HG03095 (cell line): Measurements from ENCODE around the gene ARHGEF7.

ENCODE experiments used
- ATAC-seq: cut with Tn5 transposase; IDR thresholded peaks from one replicate; pipeline ENCODE4 v1.9.1; 2021; ENCODE audit warnings: moderate library complexity; ENCODE audit not compliant: unreplicated experiment

ARHGEF7 gene

DNA sequence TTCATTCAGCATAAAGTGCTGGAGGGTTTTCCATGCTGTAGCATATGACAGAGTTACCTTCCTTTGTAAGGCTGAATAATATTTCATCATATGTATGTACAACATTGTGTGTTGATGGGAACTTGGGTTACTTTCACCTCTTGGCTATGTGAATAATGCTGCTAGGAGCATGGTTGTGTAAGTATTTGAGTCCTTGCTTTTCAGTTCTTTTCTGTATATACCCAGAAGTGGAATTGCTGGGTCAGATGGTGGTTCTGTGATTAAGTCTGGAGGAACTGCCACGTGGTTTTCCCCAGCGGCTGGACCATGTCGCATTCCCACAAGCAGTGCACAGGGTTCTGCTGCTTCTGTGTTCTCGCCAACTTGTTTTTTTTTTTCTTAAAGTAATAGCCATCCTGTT is 104.2 kb downstream of the ARHGEF7 start:
- ATAC-seq, result no peak

DNA sequence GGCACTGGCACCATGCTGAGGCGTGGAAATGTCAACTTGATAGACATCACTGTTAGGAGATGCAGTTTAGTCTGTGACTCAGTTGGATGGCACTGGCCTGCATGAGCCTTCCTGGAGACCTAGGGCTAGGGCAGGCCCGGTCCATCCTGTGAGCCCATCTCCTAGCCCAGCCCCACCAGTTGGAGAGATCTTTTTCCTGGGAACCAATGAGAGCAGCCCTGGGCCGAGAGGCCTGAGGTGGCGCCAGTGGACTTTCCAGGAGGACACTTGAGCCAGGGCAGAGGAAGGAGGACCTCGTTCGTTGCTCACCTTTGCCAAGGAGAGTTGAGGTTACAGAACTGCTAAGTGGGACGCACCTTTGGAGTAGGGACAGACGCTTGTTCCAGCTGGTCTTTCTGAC is 104.8 kb downstream of the ARHGEF7 start:
- ATAC-seq, result no peak

DNA sequence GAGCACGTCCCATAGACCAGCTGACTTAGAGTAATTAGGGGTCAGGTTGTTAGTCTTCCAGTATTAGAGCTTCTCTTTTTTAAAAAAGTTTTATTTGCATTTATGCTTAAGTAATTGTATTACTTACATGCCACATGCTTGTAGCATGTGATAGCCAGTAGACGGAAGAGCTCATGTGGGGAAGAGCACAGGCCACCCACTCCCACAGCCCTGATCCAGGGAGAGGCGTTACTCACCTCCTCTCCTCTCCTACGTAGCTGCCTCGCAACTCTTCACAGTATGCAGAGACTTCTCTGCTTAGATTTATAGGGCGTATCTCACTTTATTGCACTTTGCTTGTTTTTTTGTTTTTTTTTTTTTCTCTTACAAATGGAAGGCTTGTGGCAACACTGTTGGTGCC is 110.1 kb downstream of the ARHGEF7 start:
- no peak for ATAC-seq

DNA sequence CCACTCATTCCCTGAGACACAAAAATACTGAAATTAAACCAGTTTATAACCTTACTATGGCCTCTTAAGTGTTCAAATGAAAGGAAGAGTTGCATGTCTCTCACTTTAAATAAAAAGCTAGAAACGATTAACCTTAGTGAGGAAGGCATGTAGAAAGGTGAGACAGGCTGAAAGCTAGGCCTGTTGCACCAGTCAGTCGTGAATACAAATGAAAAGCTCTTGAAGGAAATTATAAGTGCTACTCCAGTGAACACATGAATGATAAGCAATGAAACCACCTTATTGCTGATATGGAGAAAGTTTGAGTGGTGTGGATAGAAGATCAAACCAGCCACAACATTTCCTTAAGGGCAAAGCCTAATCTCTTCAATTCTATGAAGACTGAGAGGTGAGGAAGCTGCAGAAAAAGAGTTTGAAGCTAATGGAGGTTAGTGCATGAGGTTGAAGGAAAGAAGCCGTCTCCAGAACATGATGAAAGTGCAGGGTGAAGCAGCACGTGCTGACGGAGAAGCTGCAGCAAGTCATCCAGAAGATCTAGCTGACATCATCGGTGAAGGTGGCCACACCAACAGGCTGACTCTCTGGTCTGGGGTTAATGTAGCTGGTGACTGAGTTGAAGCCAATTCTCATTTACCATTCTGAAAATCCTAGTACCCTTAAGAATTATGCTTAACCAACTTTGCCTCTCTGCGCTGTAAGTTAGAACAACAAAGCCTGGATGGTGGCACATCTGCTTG is 110.9 kb downstream of the ARHGEF7 start:
- no peak for ATAC-seq

DNA sequence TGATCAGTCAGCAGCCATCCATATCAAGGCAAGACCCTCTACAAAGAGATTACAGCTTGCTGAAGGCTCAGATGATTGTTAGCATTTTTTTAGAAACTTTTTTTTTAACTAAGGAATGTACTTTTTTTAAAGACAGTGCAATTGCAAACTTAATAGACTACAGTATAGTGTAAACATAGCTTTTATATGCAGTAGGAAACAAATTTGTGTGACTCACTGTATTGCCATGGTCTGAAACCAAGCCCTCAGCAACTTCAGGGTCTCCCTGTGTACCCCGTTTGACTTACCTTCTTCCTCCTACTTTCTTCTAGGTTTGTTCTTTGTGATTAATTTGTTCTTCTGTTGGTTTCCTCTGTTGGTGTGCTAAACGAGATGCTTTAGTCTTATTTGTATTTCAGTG is 112.3 kb downstream of the ARHGEF7 start:
- no peak for ATAC-seq

DNA sequence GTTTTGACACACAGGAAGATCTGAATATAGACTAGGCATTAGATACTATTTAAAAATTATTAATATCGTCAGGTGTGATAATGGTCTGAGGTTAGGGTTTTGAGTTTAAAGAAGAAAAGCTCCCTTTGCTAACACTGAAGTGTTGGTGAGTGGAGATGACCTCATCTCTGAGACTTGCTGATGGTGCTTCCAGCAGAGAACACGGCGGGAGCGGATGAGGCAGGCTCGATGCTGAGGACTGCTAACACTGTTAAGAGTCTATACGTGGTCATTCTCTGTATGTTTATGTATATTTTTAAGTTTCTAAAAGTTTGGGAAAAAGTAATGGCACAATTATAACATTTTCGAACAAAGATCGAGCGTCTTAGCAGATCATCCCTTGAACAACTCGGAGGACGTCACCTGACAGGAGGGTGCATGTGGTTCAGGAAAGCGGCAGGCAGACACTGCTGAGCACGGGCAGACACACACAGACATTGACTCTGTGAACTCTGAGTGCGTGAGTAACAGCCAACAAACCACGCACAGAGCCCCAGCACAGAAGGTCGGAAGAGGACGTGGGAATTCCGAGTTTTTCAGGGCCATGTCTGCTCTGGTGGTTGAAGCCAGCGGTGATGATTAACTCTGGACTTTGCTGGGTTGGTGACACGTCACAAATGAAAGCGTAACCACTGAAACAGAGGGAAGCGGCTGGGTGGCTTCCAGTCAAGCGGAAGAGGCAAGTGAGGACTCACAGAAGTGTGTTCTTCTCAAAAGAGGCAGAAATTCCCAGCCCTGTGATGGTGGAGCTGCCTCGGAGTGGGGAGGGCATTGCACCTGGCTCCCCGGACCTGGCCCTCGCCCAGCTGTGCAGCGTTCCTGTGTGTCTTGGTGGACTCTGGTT is 113.4 kb downstream of the ARHGEF7 start:
- ATAC-seq, result no peak

DNA sequence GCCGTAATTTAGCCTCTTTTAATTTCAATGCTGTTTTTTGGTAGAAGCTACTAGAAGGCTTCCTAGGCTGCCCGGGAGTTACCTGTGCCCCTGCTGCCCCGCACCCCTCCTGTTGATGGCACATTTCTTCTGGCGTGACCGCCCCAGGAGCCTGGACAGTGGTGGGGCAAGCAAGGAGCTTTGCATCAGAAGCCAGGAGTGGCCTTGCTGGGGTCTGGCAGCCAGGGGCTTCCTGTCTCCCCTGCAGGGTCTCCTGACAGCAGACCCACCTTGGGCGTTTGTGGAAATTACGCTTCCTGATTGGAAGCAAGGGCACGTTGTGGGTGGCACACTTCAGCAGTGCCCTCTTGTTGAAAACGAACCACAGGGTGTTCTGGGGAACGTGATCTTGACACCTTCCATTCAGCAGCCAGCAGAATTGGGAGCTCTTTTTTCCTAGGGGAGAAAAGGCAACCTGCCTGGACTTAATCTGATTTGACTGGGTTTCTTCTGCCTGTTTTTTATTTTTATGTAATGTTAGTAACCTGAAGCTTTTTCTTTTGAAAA is 115.3 kb downstream of the ARHGEF7 start:
- no peak for ATAC-seq

DNA sequence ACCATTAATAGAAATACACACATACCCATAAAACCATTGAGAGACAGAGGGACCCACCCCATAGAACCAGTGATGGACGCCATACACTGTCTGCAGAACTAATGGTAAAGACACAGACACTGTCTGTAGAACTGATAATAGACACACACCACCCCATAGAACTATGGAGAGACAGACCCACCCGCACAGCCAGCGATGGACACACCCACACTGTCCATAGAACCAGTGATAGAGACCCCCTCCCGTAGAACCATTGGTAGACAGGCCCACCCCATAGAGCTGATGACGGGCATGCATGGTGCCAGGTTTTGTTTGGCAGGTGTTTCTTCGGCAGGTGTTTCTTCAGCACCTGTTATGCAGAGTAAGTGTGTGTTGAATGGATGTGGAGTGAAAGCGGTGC is 117.1 kb downstream of the ARHGEF7 start:
- ATAC-seq, result no peak

DNA sequence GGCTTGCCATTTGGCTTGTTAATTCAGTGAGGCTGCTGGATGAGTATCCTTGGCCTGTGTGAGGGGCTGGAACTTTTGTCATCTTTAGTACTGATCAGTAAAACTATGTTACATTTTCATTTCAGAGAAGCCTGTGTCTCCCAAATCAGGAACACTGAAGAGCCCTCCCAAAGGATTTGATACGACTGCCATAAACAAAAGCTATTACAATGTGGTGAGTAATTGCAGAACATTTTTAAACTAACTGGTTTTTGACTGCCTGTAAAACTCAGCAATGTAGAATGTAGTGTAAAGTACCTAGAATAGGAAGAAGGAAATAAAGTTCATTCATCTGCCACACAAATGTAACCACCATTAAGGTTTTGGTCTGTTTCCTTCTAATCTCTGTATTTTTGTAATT is 118.0 kb downstream of the ARHGEF7 start:
- no peak for ATAC-seq

DNA sequence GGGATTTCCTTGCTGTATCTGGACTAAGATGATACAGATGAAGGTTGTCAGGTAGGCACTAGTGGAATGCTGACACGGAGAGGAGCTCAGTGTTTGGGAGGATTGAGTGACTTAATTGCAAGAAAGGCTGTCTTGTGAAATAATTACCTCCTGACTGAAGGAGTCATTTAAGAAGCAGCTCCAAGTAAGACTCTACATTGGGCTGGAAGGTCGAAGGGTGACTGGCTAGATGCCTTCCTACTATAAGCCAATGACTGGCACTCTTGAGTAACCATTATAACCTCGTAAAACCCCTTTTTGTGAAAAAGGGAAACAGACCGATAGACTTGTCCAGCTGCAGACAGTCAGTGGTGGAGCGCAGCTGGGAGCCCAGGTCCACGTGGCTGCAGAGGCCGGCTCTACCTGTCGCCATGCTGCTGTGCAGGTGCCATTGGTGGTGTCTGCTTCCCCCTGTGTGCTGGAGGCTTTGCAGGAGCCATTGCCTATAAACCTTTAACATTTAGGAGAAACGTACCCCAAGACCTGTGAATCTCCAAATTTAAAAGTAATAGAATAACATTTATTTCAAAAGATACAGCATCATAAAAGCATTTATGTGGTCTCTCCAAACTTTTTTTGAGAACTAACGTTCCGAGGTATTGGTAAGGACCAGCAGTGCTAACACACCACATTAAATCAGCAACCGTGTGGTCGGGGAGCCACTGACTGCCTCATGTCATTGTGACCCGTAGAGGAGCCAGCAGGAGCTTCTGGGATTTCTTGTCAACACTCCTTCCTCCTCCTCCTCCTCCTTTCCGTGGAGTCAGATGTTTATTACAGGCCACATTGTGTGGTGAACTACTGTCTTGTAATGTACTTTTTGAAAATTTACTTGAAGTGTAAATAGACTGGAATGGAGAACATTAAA is 124.9 kb downstream of the ARHGEF7 start:
- ATAC-seq, result no peak

DNA sequence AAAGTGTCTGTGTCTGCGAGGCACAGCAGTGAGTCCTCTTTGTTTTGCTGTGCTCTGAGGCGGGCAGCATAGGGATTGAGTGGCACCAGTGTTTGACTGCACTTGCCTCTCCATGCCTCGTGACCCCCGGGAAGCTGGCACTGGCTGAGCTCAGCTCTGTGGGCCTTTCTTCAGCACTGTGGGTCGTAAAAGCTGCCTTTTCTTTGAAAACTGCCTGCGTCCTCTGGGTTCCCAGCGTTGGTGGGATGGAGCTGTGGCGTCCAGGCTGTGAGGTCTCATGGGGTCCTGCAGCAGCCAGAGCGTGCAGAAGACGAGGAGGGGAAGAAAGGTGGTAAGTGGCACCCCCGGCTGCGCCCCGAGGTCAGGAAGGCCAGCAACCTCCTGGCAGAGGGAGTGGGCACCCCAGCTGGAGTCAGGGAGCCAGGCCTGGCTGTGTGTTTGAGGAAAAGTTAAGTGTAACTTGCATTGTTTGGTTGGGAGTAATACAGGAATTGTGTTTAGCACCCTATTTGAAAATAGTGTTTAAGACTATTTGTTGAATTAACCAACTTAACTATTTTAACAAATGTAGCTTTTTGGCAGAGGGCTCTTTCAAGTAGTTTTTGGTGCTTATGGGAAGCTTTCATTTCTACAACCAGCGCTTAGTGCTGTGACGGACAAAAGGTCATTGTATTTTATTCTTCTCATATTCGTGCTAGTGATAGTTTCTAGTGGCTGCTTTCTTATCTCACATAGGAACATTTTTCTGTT is 126.1 kb downstream of the ARHGEF7 start:
- no peak for ATAC-seq

DNA sequence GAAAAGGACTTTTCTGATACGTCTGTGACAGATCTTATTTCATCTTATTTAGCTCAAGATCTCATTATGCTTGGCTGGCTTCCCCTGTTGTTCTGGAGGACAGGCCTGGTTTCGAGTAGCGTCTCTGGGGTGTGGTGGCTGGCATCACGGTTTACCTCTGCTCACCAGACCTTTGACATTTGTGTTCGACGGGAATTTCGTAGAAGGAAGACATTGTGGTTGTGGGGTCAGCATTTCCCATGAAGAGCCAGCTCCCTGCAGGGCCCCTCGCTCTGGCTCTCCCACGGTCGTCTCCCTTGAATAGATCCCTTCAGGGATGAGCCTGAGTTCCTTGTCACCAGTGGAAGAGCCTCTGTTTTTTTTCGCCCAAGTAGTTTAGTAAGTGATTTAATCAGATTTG is 126.8 kb downstream of the ARHGEF7 start:
- ATAC-seq, result no peak

DNA sequence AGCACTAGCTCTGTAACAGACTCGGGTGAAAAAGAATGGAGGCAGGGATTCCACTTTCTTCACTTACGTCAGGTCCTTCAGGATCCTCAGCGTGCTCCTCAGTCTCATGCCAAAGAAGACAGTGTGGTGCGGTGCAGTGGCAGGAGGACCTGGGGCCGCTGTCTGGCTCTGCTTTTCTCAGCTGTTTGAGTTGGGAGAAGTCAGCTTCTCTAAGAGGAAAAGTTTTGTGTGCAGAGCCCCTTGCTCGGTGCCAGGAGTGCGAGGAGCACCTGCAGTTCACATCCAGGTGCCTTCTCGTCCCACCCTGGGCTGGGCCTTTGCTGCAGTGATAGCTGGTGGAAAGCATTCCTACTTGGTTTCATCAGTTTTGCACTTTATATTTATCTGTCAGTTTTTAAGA is 127.5 kb downstream of the ARHGEF7 start:
- ATAC-seq, result no peak

DNA sequence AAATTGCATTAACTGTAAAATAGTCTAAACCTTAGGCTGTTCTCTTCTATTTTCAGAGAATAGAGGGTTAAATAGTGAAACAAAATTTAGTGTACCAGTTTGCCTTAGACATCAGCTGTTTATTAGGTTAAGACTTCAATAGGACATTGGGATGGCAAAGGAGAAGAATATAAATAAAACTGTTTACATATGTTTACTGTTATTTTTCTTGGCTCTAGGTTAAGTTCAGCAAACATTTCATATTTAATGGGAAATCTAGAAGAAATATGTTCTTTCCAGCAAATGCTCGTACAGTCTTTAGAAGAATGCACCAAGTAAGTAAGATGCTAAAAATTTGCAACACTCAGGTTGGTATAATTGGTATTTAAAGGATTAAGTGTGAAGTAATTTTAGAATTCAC is 128.9 kb downstream of the ARHGEF7 start:
- no peak for ATAC-seq

DNA sequence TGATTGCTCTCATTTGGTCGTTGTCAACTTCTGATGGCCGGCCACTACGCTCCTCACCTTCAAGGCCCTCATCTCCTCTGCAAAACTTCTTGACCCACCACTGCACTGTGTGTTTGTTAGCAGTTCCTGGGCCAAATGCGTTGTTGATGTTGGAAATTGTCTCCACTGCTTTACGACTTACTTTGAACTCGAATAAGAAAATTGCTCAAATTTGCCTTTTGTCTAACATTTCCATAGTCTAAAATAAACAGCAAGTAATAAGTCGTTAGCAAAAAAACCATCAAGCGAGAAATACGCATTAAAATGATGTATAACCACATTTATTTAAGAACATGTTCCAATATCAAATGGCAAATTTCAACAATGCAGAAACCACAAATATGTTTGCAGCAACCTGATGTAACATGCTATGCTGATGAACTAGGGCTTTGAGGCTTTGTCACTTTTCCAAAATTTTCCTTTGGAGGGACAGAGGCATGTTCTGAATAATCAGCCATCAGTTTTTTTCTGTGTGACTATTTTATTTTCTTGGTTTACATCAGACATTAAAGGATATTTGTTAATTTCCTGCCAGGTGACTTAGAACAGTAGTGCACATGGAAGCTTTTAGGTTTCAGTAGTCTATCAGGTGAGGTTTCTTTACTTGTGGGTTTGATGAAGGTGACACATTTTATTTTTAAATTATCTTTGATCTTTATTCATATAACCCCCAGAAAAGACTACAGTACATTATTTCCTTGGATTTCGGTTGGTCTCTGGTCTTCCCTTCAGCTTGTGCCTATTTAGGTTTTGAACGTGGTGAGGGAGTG is 130.7 kb downstream of the ARHGEF7 start:
- no peak for ATAC-seq

DNA sequence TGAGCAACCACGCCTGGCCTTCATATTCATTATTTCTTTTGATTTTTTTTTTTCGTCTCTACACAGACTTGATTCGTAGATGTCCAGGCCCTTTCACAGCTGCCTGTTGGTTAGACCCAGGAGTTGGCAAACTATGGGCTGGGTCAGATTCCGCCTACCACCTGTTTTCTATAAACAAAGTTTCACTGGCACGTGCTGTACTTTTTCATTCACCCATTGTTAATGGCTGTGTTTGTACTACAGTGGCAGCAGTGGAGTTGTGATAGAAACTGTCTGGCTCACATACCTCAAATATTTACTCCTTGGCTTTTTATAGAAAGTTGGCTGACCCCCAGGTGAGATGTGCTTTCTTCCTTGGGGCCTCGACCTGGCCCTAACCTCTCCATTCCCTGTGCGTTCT is 132.4 kb downstream of the ARHGEF7 start:
- no peak for ATAC-seq

DNA sequence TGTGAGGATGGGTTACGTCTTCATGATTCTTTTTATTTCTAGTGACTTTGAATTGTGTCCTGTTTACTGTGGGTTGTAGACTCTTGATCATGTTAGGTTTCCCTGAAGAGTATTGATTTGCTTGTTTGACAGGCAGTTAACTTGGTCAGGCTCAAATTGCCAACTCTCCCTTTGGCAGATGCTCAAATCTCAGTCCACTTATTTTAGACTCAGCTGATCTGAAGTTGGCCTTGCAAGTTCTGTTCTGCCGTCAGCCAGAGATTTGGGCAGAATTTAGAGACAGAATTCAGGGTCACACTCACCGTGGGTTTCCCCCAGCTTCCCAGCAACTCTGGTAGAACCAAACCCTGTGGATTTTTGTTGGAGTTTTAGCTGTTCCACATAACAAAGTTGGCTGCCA is 133.7 kb downstream of the ARHGEF7 start:
- no peak for ATAC-seq

DNA sequence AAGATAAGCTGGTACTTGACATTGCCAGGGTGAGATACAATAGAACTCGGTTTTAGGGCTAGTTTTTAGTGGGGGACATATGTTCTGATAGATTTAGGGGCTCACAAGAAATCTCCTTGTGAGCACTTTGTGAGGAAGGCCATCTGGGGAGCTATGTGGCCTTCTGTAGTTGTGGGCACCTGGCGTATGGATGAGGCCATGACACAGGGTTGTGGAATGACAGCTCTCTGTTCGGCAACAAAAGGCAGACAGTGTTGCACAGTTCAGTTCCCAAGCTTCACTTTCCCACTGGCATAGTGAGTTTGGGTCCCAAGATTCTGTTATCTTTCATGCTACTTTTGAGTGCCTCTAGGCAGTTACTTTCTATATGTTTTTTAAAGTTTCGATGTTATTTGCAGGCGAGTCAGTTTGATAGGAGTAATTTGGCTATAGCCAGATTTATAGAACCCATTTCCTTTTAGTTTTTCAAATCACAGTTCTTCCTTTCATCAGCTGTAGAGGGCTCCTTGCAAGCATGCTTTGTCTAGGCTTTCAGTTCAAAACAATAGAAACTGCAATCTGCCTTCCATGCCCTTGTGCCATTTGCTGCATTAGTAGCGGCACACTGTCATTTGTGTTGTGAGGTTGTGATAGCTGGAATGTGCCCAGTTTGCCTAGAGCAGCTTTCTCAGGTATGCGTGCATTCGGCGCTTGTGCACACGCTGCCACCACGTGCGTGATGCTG is 134.7 kb downstream of the ARHGEF7 start:
- no peak for ATAC-seq
